ENCODE measurements around the gene DUSP22. TPM values are rescaled to one million over a fixed set of nuclear protein-coding genes. Genes with fewer than 3 reads are reported as not detected.

DUSP22 gene
- total RNA-seq, 1 experiment from 2014 or later = 34.8 TPM

DNA sequence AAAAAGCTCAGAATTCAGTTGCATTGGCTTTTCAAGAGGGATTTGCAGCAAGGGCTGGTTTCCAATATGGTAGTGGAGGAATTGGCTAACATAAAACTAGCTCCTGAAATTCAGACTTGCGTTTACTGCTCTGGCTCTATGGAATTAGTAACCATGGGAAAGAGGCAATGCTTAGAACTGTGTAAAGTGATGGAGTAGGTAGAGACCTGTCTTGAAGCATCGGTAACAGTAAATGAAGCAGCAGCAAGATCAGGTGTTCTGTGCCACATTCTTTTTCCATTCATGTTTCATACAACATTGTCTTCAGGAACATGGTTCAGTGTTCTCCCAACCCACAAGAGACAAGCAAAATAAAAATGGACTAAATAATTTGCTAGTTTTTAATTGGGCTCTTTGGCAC lies 105.8 kb downstream of the DUSP22 start:
- no TSS peak for BruUV-seq (replicated peaks)
- TF ChIP-seq SIN3A (IDR thresholded peaks at IDR 0.05; ENCODE audit: borderline replicate concordance, insufficient read depth, low read depth, low read length) (no peak), POLR2AphosphoS5 (IDR thresholded peaks at IDR 0.05; ENCODE audit: low read depth, low read length) (no peak), TCF7L2 (IDR thresholded peaks at IDR 0.05; ENCODE audit: low read depth, low read length) (no peak)
- TF ChIP-seq, protein P1, sequence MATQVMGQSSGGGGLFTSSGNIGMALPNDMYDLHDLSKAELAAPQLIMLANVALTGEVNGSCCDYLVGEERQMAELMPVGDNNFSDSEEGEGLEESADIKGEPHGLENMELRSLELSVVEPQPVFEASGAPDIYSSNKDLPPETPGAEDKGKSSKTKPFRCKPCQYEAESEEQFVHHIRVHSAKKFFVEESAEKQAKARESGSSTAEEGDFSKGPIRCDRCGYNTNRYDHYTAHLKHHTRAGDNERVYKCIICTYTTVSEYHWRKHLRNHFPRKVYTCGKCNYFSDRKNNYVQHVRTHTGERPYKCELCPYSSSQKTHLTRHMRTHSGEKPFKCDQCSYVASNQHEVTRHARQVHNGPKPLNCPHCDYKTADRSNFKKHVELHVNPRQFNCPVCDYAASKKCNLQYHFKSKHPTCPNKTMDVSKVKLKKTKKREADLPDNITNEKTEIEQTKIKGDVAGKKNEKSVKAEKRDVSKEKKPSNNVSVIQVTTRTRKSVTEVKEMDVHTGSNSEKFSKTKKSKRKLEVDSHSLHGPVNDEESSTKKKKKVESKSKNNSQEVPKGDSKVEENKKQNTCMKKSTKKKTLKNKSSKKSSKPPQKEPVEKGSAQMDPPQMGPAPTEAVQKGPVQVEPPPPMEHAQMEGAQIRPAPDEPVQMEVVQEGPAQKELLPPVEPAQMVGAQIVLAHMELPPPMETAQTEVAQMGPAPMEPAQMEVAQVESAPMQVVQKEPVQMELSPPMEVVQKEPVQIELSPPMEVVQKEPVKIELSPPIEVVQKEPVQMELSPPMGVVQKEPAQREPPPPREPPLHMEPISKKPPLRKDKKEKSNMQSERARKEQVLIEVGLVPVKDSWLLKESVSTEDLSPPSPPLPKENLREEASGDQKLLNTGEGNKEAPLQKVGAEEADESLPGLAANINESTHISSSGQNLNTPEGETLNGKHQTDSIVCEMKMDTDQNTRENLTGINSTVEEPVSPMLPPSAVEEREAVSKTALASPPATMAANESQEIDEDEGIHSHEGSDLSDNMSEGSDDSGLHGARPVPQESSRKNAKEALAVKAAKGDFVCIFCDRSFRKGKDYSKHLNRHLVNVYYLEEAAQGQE (IDR thresholded peaks at IDR 0.05; ENCODE audit: insufficient read depth in 1 of 2, low read depth in 2 of 2, low read length in 1 of 2) = no peak
- TF ChIP-seq, protein P2, sequence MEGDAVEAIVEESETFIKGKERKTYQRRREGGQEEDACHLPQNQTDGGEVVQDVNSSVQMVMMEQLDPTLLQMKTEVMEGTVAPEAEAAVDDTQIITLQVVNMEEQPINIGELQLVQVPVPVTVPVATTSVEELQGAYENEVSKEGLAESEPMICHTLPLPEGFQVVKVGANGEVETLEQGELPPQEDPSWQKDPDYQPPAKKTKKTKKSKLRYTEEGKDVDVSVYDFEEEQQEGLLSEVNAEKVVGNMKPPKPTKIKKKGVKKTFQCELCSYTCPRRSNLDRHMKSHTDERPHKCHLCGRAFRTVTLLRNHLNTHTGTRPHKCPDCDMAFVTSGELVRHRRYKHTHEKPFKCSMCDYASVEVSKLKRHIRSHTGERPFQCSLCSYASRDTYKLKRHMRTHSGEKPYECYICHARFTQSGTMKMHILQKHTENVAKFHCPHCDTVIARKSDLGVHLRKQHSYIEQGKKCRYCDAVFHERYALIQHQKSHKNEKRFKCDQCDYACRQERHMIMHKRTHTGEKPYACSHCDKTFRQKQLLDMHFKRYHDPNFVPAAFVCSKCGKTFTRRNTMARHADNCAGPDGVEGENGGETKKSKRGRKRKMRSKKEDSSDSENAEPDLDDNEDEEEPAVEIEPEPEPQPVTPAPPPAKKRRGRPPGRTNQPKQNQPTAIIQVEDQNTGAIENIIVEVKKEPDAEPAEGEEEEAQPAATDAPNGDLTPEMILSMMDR (IDR thresholded peaks at IDR 0.05) = no peak
- Histone ChIP-seq H3K4me3 (ENCODE audit: low read depth in 2 of 2, low read length in 2 of 2) (no peak overlapping the region), H3K27me3 (ENCODE audit: control insufficient read depth, insufficient read depth, low read length) (peaks cover 5% of the 10 kb centered on the region), H3K36me3 (ENCODE audit: control insufficient read depth, insufficient read depth, low read length) (no peaks in the 10 kb centered on the region), H3K9me3 (ENCODE audit: control insufficient read depth, insufficient read depth, low read depth, low read length) (no peaks in the 10 kb centered on the region), H3K4me1 (ENCODE audit: control insufficient read depth, insufficient read depth, low read length) (no peaks in the 10 kb centered on the region; the same call in 1 of the 2 replicates), H3K27ac (ENCODE audit: low read length) (no peak overlapping the region)
- intact Hi-C loops (cut with micrococcal nuclease; ENCODE audit: unreplicated experiment) (no loop called here), in situ Hi-C loops (cut with HindIII; ENCODE audit: low pct_unique_long_range_greater_than_20kb, low sequenced_read_pairs) (no loop called here)
- ChIA-PET POLR2A (no interaction called here), CTCF (no interaction called here)
- no peak for DNase-seq (ENCODE audit: low read depth, low spot score)
- no peak for ATAC-seq

DNA sequence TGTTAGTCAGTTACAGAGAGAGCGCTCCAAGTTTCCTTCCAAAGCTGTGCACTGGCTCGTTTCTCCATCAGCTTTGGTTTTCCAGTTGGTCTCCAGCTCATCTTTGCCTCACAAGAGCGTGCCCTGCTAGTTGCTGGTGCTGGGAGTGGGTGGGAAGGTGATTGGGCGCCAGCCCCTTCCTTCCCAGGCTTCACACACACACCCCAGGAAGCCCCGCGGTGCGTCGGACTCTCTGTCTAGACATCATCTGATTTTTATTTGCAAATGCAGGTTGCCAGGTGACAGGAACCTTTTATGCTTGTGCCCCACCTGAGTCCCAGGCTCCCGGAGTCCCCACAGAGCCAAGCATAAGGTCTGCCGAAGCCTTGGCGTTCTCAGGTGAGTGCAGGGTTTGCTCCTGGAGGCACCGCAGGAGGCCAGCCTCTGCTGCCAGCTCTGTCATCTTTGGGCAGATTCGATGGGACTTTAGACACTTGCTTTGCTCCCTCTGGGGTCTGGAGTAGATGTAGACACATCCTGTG lies 106.3 kb downstream of the DUSP22 start:
- ChIA-PET CTCF (no interaction called here), POLR2A (no interaction called here)
- in situ Hi-C loops (cut with HindIII; ENCODE audit: low pct_unique_long_range_greater_than_20kb, low sequenced_read_pairs) = no loop called here
- no TSS peak for BruUV-seq (replicated peaks)
- Histone ChIP-seq H3K9me3 (ENCODE audit: control insufficient read depth, insufficient read depth, low read depth, low read length) (no peaks in the 10 kb centered on the region), H3K4me1 (ENCODE audit: control insufficient read depth, insufficient read depth, low read length) (no peaks in the 10 kb centered on the region; the same call in 1 of the 2 replicates), H3K27me3 (ENCODE audit: control insufficient read depth, insufficient read depth, low read length) (peaks cover 5% of the 10 kb centered on the region), H3K36me3 (ENCODE audit: control insufficient read depth, insufficient read depth, low read length) (no peaks in the 10 kb centered on the region), H3K27ac (ENCODE audit: low read length) (no peak overlapping the region), H3K4me3 (ENCODE audit: low read depth in 2 of 2, low read length in 2 of 2) (no peak overlapping the region)
- TF ChIP-seq POLR2AphosphoS5 (IDR thresholded peaks at IDR 0.05; ENCODE audit: low read depth, low read length) (no peak), TCF7L2 (IDR thresholded peaks at IDR 0.05; ENCODE audit: low read depth, low read length) (no peak), SIN3A (IDR thresholded peaks at IDR 0.05; ENCODE audit: borderline replicate concordance, insufficient read depth, low read depth, low read length) (no peak)
- TF ChIP-seq, protein P2 (IDR thresholded peaks at IDR 0.05) = no peak
- TF ChIP-seq, protein P1 (IDR thresholded peaks at IDR 0.05; ENCODE audit: insufficient read depth in 1 of 2, low read depth in 2 of 2, low read length in 1 of 2) = no peak
- ATAC-seq (no peak), DNase-seq (ENCODE audit: low read depth, low spot score) (no peak)
- intact Hi-C loops (cut with micrococcal nuclease; ENCODE audit: unreplicated experiment) = no loop called here
